Stimulated activated CD8-positive, alpha-beta memory T cell treated with anti-CD3 and anti-CD28 coated beads, Interleukin-15, amount 100 ng/mL, for 1 hour (primary cell): ENCODE results near the gene CDC45.

Source experiments
- DNase-seq: peaks from one replicate; pipeline ENCODE4 v3.0.0-alpha.2; 2020; ENCODE audit warnings: low read depth

The CDC45 gene

GRCh38 chr22:19470010-19470409, 9.7 kb upstream of the CDC45 start:
- DNase-seq = no peak

- no peak for DNase-seq
Measured at GRCh38 chr22:19471572-19471971, 8.1 kb upstream of the CDC45 start.

GRCh38 chr22:19472233-19472632, 7.5 kb upstream of the CDC45 start:
- no peak for DNase-seq

GRCh38 chr22:19473578-19473977, 6.1 kb upstream of the CDC45 start:
- DNase-seq = no peak

GRCh38 chr22:19476023-19476422, 3.7 kb upstream of the CDC45 start:
- DNase-seq = no peak

- no peak for DNase-seq
Measured at GRCh38 chr22:19477321-19478044, 2.2 kb upstream of the CDC45 start.

GRCh38 chr22:19478045-19478900, 1.4 kb upstream of the CDC45 start:
- DNase-seq = no peak

- DNase-seq = peak; percentile 54
Measured at GRCh38 chr22:19478901-19479354, 792 bp upstream of the CDC45 start, which contains the start of gene UFD1. TSS of gene UFD1 (minus strand) at chr22:19479193. CDS start at chr22:19479085, 108 bp downstream.

GRCh38 chr22:19480173-19480568, 451 bp downstream of the CDC45 start:
- DNase-seq = no peak

- no peak for DNase-seq
Measured at GRCh38 chr22:19480789-19481188, 1.1 kb downstream of the CDC45 start.

- DNase-seq = no peak
Measured at GRCh38 chr22:19482297-19482696, 2.6 kb downstream of the CDC45 start.

GRCh38 chr22:19483481-19484244, 3.9 kb downstream of the CDC45 start:
- DNase-seq = no peak

GRCh38 chr22:19488285-19488684, 8.6 kb downstream of the CDC45 start:
- DNase-seq = no peak

GRCh38 chr22:19488884-19489843, 9.4 kb downstream of the CDC45 start:
- no peak for DNase-seq

- no peak for DNase-seq
Measured at GRCh38 chr22:19490628-19491230, 11.0 kb downstream of the CDC45 start.

GRCh38 chr22:19492504-19493174, 12.9 kb downstream of the CDC45 start:
- no peak for DNase-seq

GRCh38 chr22:19494001-19494560, 14.4 kb downstream of the CDC45 start:
- DNase-seq = no peak

GRCh38 chr22:19494676-19495173, 15.0 kb downstream of the CDC45 start:
- DNase-seq = no peak

- DNase-seq = no peak
Measured at GRCh38 chr22:19495562-19496323, 16.0 kb downstream of the CDC45 start.
